OCI-LY7 (cell line): Measurements from ENCODE around the gene RNF25.

Experiments used
- CTCF ChIP-seq: fragments of 200-600 bp; sonication (generic); conservative IDR thresholded peaks from 2 replicates; pipeline ENCODE4 v1.5.1; 2014; ENCODE audit warnings: mild to moderate bottlenecking, antibody characterized with exemption, low read length, moderate library complexity, mixed read lengths
- EZH2phosphoT487 ChIP-seq: fragments of 200-600 bp; sonication (generic); IDR thresholded peaks from 2 replicates; pipeline ENCODE4 v1.6.1; 2018; ENCODE audit warnings: low read depth, borderline replicate concordance, mild to moderate bottlenecking, mixed run types, antibody characterized with exemption, low read length, moderate library complexity, mixed read lengths

GRCh38 chr2:218658671-218659257 is 13.0 kb downstream of the RNF25 start:
- TF ChIP-seq CTCF (peak; percentile 82), EZH2phosphoT487 (no peak)
